ENCODE results near the gene EIF5A.

- TF ChIP-seq CTCF (conservative IDR thresholded peaks at IDR 0.05; ENCODE audit: low read depth, low read length), result no peak
- no peak for TF ChIP-seq EZH2 (IDR thresholded peaks at IDR 0.05; ENCODE audit: low read length, unreplicated experiment)
- no peak for TF ChIP-seq EZH2phosphoT487 (IDR thresholded peaks at IDR 0.05; ENCODE audit: borderline replicate concordance, low read length)
Observed at GRCh38 chr17:7260151-7260550, 47.3 kb upstream of the EIF5A start.
